ENCODE results near the gene HSCB.
A peak's percentile ranks its signal among the peaks of the same experiment; 100 is the strongest.
"Not testable (repeated sequence)": the region's sequence is repeated elsewhere in the genome, so short reads cannot be mapped to it uniquely, and the experiment has no call there.

Gene HSCB

DNA sequence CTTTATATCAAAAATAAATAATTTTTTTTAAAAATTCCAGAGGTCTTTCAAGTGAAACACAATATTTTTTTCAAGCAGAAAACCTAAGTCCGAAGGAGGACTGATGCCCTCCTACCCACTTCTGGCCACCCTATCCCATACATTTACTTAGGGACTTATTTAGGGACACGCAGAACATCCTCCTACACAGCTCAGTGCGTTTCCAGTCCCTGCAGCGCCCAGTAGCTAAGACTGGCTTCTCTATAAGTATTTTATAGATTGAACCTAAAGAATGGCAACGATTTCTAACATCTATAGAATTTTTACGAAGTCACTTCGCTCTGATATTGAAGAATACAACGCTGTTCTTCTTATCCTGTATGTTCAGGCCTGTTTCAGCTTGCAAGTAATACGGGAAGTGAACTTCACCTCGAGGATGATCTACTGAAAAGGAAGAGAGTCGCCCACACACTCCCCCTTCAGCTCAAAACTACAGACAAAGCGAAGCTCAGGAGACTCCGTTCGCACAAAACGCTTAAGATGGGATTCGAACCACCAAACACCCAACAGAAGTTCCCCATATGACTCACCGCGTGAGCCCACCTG is 547 bp upstream of the HSCB start:
- no peak for DNase-seq

DNA sequence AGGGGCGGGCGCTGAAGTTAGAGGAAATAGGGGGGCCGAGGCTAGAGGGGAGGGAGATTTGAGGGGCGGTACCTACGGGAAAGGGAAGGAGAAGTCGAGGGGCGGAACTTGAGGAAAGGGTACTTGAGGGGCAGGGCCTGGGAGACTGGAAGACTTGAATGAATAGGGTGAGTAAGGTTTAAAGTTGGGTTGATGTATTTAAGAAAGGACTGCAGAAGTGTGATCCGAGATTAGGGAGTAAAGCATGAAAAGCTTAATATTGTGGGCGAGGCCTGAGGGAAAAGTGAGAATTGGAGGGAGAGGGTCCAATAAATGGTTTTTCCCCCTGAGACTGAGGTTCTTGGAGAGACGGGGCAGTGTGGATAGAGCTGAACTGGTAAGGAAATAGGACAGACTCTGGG is 723 bp downstream of the HSCB start:
- no peak for DNase-seq

DNA sequence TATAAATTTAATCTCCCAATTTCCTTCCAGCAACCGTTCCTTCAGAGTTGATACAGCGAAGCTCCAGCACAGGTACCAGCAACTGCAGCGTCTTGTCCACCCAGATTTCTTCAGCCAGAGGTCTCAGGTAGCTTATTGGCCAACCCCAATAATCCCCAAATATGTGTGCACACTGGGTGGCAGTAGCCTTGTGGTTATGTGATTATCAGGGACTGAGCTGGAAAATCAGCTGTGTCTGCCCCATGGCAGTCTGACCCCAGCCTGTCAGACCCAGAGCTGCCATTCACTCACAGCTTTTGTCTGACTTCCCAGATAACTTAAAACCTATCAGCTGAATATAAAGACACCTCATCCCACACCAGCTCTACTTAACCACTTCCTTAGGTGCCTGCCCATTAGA is 2.0 kb downstream of the HSCB start:
- DNase-seq: no peak

DNA sequence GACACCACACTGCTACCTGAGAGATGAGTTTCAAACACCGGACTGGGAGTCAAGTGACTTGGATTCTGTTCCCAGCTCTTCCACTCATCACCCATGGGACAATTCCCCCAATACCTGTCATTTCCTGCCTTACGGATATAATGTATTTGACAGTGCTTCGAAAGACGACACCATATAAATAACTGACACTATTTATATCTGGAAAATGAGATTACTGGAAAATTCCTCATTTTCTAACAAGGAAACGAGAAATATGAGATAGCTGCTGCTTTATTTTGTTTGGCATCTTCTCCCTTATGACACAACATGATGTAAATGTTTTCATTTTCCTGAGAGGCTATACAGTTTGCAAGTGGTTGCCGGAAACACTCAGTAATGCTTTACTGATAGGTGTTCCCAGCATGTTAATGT is 8.6 kb downstream of the HSCB start:
- DNase-seq: no peak

DNA sequence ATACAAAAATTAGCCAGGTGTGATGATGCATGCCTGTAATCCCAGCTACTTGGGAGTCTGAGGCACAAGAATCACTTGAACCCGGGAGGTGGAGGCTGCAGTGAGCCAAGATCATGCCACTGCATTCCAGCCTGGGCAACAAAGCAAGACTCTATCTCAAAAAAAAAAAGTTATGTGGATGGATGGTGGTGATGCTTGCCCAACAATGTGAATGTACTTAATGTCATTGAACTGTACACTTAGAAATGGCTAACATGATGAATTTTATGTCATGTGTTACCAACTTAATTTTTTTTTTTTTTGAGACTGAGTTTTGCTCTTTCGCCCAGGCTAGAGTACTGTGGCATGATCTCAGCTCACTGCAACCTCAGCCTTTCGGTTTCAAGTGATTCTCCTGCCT is 12.7 kb downstream of the HSCB start:
- DNase-seq: not testable (repeated sequence)

DNA sequence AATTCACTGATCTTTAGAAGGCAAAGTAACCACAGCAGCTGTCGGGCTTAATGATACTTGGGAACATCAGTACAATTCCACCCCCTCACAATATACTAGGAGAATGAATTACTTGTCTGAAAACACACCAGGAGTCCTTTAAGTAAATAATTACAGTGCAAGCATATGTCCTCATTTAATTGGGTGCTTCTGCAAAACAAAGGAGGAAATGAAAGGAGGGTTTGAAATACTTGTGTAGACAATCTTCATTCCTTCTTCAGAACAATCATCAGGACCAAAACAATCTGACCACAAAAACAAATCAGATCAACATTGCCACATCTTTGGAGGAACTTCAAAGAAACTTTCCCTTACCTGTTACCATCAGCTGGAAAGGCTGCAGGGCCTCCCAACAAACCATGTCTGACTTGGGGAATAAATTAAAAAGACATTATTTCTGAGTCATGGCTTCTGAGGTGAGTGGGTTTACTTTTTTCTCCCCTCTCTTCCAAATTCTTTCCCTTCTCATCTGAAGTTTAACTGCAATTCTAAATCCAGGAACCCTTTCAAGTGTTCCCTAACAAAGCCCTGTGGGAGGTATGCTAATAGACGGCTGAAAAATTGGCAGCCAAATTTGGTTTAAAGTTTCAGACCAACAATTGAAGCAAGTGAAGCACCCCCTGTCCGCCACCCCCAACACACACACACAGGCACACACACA is 18.2 kb downstream of the HSCB start:
- DNase-seq: no peak

DNA sequence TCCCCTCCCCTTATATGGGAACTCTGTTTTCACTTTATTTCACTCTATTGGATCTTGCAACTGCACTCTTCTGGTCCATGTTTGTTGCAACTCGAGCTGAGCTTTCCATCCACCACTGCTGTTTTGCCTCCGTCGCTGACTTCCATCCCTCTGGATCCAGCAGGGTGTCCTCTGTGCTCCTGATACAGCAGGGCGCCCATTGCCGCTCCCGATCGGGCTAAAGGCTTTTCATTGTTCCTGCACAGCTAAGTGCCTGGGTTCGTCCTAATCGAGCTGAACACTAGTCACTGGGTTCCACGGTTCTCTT is 19.6 kb downstream of the HSCB start:
- DNase-seq: no peak

DNA sequence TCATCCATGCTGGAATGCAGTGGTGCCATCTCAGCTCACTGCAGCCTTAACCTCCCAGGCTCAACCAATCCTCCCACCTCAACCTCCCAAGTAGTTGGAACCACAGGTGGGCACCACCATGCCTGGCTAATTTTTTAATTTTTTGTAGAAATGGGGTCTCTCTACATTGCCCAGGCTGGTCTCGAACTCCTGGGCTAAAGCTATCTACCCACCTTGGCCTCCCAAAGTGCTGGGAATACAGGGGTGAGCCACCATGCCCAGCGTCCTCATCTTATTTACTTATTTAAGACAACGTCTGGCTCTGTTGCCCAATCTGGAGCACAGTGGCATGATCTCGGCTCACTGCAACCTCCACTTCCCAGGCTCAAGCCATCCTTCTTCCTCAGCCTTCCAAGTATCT is 20.2 kb downstream of the HSCB start:
- DNase-seq: not testable (repeated sequence)

DNA sequence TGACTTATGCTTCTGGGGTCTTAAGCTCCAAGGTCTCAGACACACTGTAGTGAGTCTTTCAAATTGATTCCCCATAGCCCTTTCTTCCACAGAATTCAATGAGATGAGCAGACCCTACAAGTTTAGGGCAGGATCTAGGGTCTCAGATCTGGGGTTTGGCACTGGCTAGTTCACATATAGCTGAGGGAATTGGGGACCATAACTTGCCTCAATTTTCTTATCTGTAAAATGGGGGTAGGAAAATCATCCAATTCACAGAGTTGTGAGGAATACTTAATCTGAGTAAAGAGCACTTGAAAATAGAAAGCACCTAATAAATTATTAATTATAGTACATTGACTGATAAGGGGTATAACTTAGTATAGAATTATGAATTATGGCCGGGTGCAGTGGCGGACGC is 24.8 kb downstream of the HSCB start:
- DNase-seq: no peak

DNA sequence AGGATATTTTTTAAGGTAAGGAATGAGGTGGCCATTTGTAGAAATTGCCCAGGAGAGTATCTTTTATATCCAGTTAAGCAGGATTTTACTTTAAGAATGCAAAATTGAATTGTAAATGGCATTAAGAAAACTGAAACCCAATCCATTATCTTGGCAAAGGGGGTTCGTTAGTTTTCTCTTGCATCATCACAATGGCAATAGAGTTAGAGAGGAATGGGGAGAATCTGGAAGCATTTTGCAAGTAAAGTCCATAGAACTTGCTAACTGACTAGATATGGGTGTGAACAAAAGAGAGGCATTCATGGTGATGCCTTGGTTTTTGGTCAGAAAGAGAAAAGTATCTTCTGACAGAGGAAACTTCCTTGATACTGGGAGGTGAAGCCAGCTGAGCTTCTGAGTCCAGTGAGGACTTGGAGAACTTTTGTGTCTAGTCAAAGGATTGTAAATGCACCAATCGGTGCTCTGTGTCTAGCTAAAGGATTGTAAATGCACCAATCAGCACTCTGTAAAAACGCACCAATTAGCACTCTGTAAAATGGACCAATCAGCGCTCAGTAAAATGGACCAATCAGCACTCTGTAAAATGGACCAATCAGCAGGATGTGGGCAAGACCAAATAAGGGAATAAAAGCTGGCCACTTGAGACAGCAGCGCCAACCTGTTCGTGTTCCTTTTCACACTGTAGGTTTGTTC is 27.0 kb downstream of the HSCB start:
- no peak for DNase-seq

DNA sequence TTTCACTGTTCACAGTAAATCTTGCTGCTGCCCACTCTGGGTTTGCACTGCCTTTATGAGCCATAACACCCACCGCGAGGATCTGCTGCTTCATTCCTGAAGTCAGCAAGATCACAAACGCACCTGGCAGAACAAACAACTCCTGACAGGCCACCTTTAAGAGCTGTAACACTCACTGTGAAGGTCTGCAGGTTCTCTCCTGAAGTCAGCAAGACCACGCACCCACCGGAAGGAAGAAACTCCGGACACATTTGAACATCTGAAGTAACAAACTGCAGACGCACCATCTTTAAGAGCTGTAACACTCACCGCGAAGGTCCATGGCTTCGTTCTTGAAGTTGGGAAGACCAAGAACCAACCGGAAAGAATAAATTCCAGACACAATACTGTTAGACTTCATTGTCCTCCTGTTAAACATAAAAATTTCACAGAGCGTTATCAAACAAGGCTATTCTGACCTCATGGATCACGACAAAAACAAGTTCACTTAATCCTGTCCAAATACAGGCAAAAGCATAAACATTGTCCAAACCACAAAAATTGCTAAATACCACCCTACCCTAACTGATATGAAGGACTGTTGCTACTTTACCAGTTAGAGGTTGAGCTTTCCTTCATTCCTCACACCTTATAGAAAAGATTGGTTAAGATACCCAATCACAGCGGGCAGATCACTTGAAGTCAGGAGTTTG is 27.7 kb downstream of the HSCB start:
- no peak for DNase-seq

DNA sequence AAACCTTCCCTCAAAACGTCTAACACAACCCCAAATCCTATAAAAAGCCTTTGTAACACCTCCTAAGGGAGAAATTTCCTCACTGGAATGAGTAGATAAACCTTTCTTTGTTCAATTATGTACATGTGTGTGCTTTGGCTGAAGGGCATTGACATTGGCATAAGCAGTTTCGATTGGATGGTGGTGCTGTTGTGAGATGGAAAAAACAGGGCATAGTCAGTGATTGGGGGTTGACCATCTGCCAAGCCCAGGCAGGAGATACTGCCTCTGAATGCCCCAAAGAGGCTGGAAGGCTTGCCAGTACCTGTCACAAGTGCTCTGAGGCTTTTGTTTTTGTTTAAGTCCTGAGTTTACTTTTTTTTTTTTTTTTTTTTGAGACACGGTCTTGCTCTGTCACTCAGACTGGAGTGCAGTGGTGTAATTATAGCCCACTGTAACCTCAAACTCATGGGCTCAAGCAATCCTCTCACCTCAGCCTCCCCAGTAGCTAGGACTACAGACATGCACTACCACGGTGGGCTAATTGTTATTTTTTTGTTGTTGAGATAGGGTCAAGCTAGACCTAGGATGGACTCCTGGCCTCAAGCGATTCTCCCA is 29.5 kb downstream of the HSCB start:
- DNase-seq: no peak

DNA sequence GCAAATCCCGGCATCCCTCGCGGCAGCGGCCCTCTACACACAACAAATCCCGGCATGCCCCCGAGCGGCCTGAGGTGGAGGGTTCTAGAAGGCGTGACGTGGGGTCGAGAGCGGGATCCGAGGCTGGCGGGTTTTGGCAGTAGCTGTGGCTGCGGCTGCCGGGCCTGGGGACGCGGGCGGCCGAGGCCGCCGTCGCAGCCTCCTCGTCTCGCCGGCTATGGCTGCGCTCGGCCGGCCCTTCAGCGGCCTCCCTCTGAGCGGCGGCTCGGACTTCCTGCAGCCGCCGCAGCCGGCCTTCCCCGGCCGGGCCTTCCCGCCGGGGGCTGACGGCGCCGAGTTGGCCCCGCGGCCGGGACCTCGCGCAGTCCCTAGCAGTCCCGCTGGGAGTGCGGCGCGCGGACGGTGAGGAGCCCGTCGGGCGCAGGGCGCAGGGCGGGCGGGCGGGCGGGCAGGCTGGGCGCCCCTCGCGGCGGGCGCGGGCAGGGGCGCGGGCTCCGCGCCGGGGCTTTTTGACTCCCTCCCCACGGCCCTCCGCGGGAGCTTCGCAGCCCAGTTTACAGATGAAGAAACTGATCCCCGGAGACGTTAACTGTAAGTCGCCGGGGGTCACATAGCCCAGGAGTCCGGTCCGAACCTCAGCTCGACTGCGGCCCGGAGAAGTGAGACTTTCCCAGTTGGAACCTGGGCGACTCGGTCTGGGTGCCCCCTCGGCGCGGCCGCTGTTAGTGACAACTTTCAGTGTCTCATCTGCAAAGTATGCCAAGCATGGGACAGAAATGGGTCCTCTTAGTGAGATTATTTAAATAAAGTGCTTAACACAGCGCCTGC is 31.0 kb downstream of the HSCB start, which contains the start of gene CCDC117:
CCDC117 (plus strand) TSS at position 63 of the 828 bp plus-strand sequence; CDS start at position 218, 155 bp downstream.
- DNase-seq: peak; percentile 92

DNA sequence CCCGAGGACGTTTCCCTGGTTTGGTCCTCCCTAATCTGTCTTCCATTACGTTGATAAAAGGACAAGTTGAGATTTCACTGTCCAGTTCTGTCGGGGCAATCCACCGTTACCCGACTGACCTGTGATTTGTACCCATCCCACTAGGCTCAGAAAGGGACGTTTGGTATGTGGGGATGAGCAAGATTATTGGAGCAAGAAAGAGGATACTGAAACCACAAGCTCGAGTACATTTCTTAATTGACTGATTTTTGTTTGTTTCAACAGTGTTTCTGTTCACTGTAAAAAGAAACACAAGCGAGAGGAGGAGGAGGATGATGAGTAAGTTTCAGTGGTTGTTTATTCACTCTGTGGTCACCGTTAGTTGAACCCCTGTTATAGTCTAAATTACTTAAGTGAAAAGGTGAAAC is 31.6 kb downstream of the HSCB start:
- no peak for DNase-seq

DNA sequence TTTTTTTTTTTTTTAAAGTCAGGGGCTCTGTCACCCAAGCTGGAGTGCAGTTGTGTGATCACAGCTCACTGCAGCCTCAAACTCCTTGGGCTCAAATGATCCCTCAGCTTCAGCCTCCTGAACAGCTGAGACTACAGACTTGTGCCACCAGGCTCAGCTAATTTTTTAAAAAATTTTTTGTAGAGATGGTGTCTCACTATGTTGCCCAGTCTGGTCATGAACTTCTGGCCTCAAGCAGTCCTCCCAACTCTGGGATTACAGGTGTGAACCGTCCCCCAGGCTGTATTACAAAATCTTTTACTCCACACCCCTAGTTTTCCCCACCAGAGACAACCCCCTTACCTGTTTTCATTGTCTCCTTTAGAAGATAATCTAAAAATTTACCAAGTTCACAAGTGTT is 32.5 kb downstream of the HSCB start:
- no peak for DNase-seq

DNA sequence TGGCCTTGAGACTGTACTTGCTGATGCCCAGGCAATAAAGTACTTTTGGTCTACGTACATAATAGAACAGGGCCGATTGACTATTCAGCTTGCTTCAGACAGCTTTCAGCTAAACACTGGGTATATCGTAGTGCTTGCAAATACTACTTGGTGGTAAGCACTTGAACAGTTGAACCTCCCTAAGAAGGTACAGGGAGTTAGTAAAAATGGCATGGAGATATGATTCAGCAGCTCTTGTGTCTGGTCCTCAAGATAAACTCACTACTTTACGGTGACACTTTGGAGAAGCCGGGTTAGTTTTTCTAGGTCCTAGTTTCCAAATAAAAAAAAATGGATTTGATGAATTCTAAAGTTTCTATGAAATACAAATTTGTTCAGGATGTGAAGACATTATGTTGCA is 38.0 kb downstream of the HSCB start:
- DNase-seq: no peak

DNA sequence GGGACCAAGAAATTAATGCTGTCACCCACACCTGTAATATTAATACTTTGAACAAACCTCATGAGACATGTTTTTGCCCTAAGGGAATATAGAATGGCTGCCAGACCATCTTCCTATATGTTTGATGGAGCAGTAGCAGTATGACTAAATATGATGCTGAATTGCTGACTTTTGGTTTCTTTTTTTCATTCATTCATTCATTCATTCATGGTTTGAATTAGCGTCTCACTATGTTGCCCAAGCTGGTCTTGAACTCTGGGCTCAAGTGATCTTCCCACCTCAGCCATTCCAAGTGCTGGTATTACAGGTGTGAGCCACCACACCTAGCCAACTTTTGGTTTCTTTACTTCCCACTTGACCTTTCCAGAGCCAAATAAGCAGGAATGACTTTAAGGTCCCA is 38.5 kb downstream of the HSCB start:
- DNase-seq: no peak

DNA sequence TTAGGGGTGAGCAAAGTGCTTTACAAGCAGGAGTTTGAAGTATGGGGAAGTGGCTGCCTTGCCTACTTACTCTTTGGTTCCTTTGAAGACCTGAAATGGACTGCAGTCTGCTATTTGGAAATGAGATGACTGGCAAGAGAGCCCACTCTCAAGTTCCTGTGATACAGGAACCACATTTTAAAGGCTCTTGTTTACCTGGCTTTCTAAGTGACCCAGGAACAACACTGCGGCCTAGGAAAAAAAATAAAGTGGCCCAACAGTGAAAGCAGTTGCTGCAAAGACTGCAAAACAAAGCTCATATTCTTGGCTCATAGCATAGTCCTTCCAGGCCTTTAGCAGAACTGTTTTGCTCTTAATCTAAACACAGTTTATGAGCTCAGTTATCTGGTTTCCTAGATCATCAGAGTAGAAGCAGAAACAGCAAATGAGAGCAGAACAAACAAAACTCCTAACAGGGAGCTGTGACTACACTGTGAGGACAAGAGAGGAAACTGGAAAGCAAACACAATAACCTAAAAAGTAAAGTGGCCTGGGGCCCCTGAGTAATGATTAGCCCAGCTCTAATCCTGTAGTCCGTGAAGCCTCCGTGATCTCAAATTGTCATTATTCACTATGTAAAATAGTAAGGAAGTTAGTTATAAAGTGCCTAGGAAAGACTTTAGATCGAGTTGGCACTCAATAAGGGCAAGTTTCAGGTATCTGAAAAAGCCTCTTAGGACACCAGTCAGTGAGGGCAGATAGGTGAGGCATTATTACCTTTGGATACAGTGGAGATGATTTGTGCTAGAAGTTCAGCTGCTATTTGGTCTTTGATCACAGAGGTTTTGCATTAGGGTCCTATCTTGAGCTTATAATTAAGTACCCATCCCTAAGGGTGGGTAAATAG is 42.2 kb downstream of the HSCB start:
- DNase-seq: no peak

DNA sequence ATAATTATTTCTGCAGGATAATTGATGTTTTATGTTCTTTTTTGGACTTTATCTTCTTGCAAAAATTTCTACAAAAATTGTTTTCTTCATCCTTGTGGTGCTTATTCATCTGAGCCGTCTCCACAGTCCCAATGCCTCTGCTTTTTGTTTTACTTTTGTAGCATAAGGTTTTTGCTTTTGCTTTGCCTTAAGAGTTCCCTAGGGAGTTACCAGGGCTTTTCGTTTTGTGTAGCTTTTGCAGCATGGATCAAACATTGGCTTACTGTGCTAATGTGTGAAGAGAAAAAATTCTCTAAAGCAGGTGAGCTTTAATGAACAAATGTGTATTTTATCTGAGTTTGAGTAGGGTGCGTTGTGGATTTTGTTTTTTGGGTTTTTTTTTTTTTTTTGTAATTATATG is 46.8 kb downstream of the HSCB start:
- no peak for DNase-seq

DNA sequence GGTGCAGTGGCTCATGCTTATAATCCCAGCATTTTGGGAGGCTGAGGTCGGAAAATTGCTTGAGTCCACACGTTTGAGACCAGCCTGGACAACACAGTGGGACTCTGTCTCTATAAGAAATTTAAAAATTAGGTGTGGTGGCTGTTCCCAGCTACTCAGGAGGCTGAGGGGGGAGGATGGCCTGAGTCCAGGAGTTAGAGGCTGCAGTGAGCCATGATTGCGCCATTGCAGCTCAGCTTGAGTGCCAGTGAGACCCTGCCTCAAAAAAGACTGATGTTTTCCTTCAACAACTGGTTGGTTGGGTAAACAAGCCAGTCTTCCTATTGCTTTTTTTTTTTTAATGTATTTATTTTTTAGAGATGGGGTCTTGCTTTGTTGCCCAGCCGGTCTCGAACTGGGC is 49.3 kb downstream of the HSCB start:
- DNase-seq: no peak

DNA sequence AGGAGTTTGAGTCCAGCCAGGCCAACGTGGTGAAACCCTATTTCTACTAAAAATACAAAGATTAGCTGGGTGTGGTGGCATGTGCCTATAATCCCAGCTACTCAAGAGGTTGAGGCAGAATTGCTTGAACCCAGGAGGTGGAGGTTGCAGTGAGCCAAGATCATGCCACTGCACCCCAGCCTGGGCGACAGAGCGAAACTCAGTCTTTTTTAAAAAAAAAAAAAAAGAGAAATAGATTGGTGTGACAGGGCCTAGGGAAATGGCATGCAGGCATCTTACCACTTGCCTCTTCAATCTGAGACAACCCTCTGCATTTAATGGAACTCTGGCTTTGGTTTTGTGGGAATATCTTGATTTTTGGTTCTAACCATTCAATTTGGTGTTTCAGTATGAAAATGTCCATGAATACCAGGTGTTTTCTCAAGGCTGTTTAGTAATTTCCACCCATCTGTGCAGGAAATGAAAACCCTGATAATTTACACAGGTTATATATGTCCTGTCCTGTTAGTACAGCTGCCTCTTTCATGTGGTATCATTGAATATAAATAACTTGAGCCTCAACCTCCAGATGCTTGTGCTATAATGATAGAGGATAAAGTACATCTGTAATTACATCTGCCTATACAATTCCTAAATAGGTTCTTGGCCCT is 50.1 kb downstream of the HSCB start:
- DNase-seq: no peak
